GM19455 (cell line): ENCODE results near the gene CNTNAP2.

Experiments
- ATAC-seq: cut with Tn5 transposase; IDR thresholded peaks from one replicate; pipeline ENCODE4 v1.9.1; 2021; ENCODE audit not compliant: unreplicated experiment

Gene CNTNAP2

GRCh38 chr7:147432079-147432478 is 1315.5 kb downstream of the CNTNAP2 start:
- ATAC-seq, result no peak

- ATAC-seq, result no peak
Observed at GRCh38 chr7:147432576-147432975, 1316.0 kb downstream of the CNTNAP2 start.

- no peak for ATAC-seq
Observed at GRCh38 chr7:147436718-147437117, 1320.1 kb downstream of the CNTNAP2 start.

GRCh38 chr7:147438216-147438615 is 1321.6 kb downstream of the CNTNAP2 start:
- no peak for ATAC-seq

GRCh38 chr7:147443942-147444341 is 1327.3 kb downstream of the CNTNAP2 start:
- no peak for ATAC-seq

- ATAC-seq, result no peak
Observed at GRCh38 chr7:147452816-147453215, 1336.2 kb downstream of the CNTNAP2 start.

- ATAC-seq, result no peak
Observed at GRCh38 chr7:147465223-147465622, 1348.6 kb downstream of the CNTNAP2 start.

GRCh38 chr7:147472556-147472955 is 1356.0 kb downstream of the CNTNAP2 start:
- ATAC-seq, result no peak

GRCh38 chr7:147474862-147475261 is 1358.3 kb downstream of the CNTNAP2 start:
- ATAC-seq, result no peak

GRCh38 chr7:147477526-147477925 is 1360.9 kb downstream of the CNTNAP2 start:
- no peak for ATAC-seq

- ATAC-seq, result no peak
Observed at GRCh38 chr7:147478796-147479195, 1362.2 kb downstream of the CNTNAP2 start.

- ATAC-seq, result no peak
Observed at GRCh38 chr7:147483634-147484292, 1367.2 kb downstream of the CNTNAP2 start.

- ATAC-seq, result no peak
Observed at GRCh38 chr7:147485660-147486210, 1369.1 kb downstream of the CNTNAP2 start.

GRCh38 chr7:147492606-147493005 is 1376.0 kb downstream of the CNTNAP2 start:
- no peak for ATAC-seq

- no peak for ATAC-seq
Observed at GRCh38 chr7:147496209-147496608, 1379.6 kb downstream of the CNTNAP2 start.

- no peak for ATAC-seq
Observed at GRCh38 chr7:147497246-147497645, 1380.6 kb downstream of the CNTNAP2 start.

- ATAC-seq, result no peak
Observed at GRCh38 chr7:147498081-147498480, 1381.5 kb downstream of the CNTNAP2 start.

GRCh38 chr7:147509035-147509501 is 1392.5 kb downstream of the CNTNAP2 start:
- no peak for ATAC-seq

GRCh38 chr7:147509541-147510200 is 1393.1 kb downstream of the CNTNAP2 start:
- ATAC-seq, result no peak

GRCh38 chr7:147510201-147510542 is 1393.6 kb downstream of the CNTNAP2 start:
- no peak for ATAC-seq

- no peak for ATAC-seq
Observed at GRCh38 chr7:147510923-147511322, 1394.3 kb downstream of the CNTNAP2 start.

GRCh38 chr7:147513451-147513850 is 1396.8 kb downstream of the CNTNAP2 start:
- no peak for ATAC-seq
